ENCODE results near the gene CDK11B.

GRCh38 chr1:1613509-1614082, 45.2 kb downstream of the CDK11B start:
- TF ChIP-seq POLR2A (IDR thresholded peaks at IDR 0.05) = no peak
- no peak for TF ChIP-seq CTCF (IDR thresholded peaks at IDR 0.05)

Measured in lower leg skin (tissue), 3 donors.